GM23338 (cell line): ENCODE results near the gene DNAJC11. TPM values are rescaled to one million over a fixed set of nuclear protein-coding genes. Genes with fewer than 3 reads are reported as not detected.

Experiments used
- ATAC-seq: fragments of 200-7000 bp; cut with Tn5 transposase; 3 replicates; pipeline ENCODE4 v1.9.1; 2020
- DNase-seq: peaks from one replicate; pipeline ENCODE4 v3.0.0-alpha.2; 2015; ENCODE audit warnings: low spot score
- H2AFZ ChIP-seq: fragments of 200-600 bp; sonication (generic); 2 replicates; pipeline ENCODE4 v1.8.0; 2016; ENCODE audit warnings: antibody characterized with exemption, mild to moderate bottlenecking, moderate library complexity
- H3F3A ChIP-seq: fragments of 200-600 bp; sonication (generic); replicated peaks from 2 replicates; pipeline ENCODE4 v1.8.0; 2017; ENCODE audit warnings: antibody characterized with exemption, mixed run types, low read depth
- H3K27ac ChIP-seq: fragments of 200-600 bp; sonication (generic); 2 replicates; pipeline ENCODE4 v1.6.1; 2016; ENCODE audit warnings: low read depth
- H3K27me3 ChIP-seq: fragments of 200-600 bp; sonication (generic); 2 replicates; pipeline ENCODE4 v1.8.0; 2016; ENCODE audit warnings: mild to moderate bottlenecking, mixed run types, moderate library complexity; ENCODE audit not compliant: insufficient read depth
- H3K36me3 ChIP-seq: fragments of 200-600 bp; sonication (generic); 2 replicates; pipeline ENCODE4 v1.8.0; 2016; ENCODE audit warnings: mild to moderate bottlenecking; ENCODE audit not compliant: insufficient read depth
- H3K4me1 ChIP-seq: fragments of 200-600 bp; sonication (generic); 2 replicates; pipeline ENCODE4 v1.8.0; 2016; ENCODE audit warnings: mild to moderate bottlenecking, moderate library complexity; ENCODE audit not compliant: insufficient read depth
- H3K4me2 ChIP-seq: fragments of 200-600 bp; sonication (generic); 2 replicates; pipeline ENCODE4 v1.7.1; 2017; ENCODE audit warnings: mixed run types
- H3K4me3 ChIP-seq: fragments of 200-600 bp; sonication (generic); 2 replicates; pipeline ENCODE4 v1.6.1; 2016; ENCODE audit warnings: mixed run types
- H3K79me2 ChIP-seq: fragments of 200-600 bp; sonication (generic); replicated peaks from 2 replicates; pipeline ENCODE4 v1.8.0; 2017; ENCODE audit warnings: mild to moderate bottlenecking; ENCODE audit not compliant: insufficient read depth
- H3K9me2 ChIP-seq: fragments of 200-600 bp; sonication (generic); 2 replicates; pipeline ENCODE4 v1.8.0; 2017; ENCODE audit not compliant: insufficient read depth
- H4K20me1 ChIP-seq: fragments of 200-600 bp; sonication (generic); replicated peaks from 2 replicates; pipeline ENCODE4 v1.8.0; 2017; ENCODE audit warnings: mild to moderate bottlenecking; ENCODE audit not compliant: insufficient read depth
- H3K27ac Mint-ChIP-seq: 2 replicates; pipeline ENCODE4 v1.8.0; 2020; ENCODE audit warnings: inconsistent platforms, mild to moderate bottlenecking, moderate library complexity, mixed read lengths
- H3K27me3 Mint-ChIP-seq: 3 replicates; pipeline ENCODE4 v1.8.0; 2022; ENCODE audit warnings: low read depth, mild to moderate bottlenecking, moderate library complexity, mixed read lengths, inconsistent platforms; ENCODE audit not compliant: insufficient read depth, poor library complexity
- H3K36me3 Mint-ChIP-seq: 3 replicates; pipeline ENCODE4 v1.8.0; 2021; ENCODE audit warnings: low read depth, mild to moderate bottlenecking, inconsistent platforms, moderate library complexity, mixed read lengths
- H3K4me1 Mint-ChIP-seq: 3 replicates; pipeline ENCODE4 v1.8.0; 2020; ENCODE audit warnings: mild to moderate bottlenecking, inconsistent platforms, mixed read lengths
- H3K4me3 Mint-ChIP-seq: 3 replicates; pipeline ENCODE4 v1.8.0; 2021; ENCODE audit warnings: moderate library complexity, mild to moderate bottlenecking, inconsistent platforms, mixed read lengths
- H3K9me3 Mint-ChIP-seq: 3 replicates; pipeline ENCODE4 v1.8.0; 2020; ENCODE audit warnings: moderate library complexity, mild to moderate bottlenecking, inconsistent platforms, mixed read lengths
- CREB1 ChIP-seq: fragments of 250-450 bp; sonication (Bioruptor Pico); IDR thresholded peaks from 2 replicates; pipeline ENCODE4 v1.5.0; 2020; ENCODE audit warnings: low read depth, mild to moderate bottlenecking, moderate library complexity
- CTCF ChIP-seq, 2 experiments: fragments of 200-600 bp in 1 of 2; sonication (generic) in 1 of 2; conservative IDR thresholded peaks; 2 replicates each; pipeline versions ENCODE4 v1.5.1 to v1.6.1; 2016 to 2017; ENCODE audit warnings: antibody characterized with exemption in 2 of 2, low read depth in 2 of 2, mild to moderate bottlenecking in 2 of 2, moderate library complexity in 1 of 2
- ETS1 ChIP-seq: IDR thresholded peaks from 2 replicates; pipeline ENCODE4 v1.6.1; 2016; ENCODE audit warnings: antibody characterized with exemption
- EZH2 ChIP-seq: fragments of 200-600 bp; sonication (generic); IDR thresholded peaks from one replicate; pipeline ENCODE4 v1.8.0; 2017; ENCODE audit warnings: antibody characterized with exemption, mild to moderate bottlenecking, low read depth; ENCODE audit not compliant: unreplicated experiment
- JUNB ChIP-seq: IDR thresholded peaks from one replicate; pipeline ENCODE4 v1.6.1; 2016; ENCODE audit warnings: antibody characterized with exemption; ENCODE audit not compliant: unreplicated experiment
- NANOG ChIP-seq: IDR thresholded peaks from 2 replicates; pipeline ENCODE4 v1.6.1; 2016; ENCODE audit warnings: antibody characterized with exemption, borderline replicate concordance
- REST ChIP-seq: IDR thresholded peaks from one replicate; pipeline ENCODE4 v1.6.1; 2018; ENCODE audit warnings: antibody characterized with exemption; ENCODE audit not compliant: unreplicated experiment
- STAT1 ChIP-seq: IDR thresholded peaks from one replicate; pipeline ENCODE4 v1.6.1; 2016; ENCODE audit warnings: antibody characterized with exemption; ENCODE audit not compliant: unreplicated experiment
- polyA plus RNA-seq: library from polyadenylated mRNA; unstranded; fragments of >200 nt; fragmentation: Nextera tagmentation; extraction: Ambion mirVana; gene quantifications from 2 replicates; pipeline ENCODE4 v1.2.1, GENCODE V29; 2016
- total RNA-seq: library from RNA; depleted of rRNA; stranded (reverse); fragments of >200 nt; shearing (Covaris generic); gene quantifications from 2 replicates; pipeline ENCODE4 v1.2.3, GENCODE V29; 2014

DNAJC11 gene
- total and polyA plus RNA-seq, 2 experiments from 2014 or later: 48.4 to 67.2 TPM

GRCh38 chr1:6599141-6599975 lies 102.3 kb downstream of the DNAJC11 start (continued):
- TF ChIP-seq CTCF (conservative IDR thresholded peaks at IDR 0.05; ENCODE audit: low read depth in 2 of 2): no peak
- TF ChIP-seq CREB1 (CRISPR knock-in tag): no peak
- TF ChIP-seq JUNB: no peak

- Histone ChIP-seq H3K9me2 (no peaks in the 10 kb centered on the region), H3F3A (no peaks in the 10 kb centered on the region; the same call in 1 of the 2 replicates), H4K20me1 (peaks cover 48% of the 10 kb centered on the region), H3K4me1 (peaks cover 9% of the 10 kb centered on the region), H3K4me3 (no peak overlapping the region), H3K36me3 (peaks cover 9% of the 10 kb centered on the region), H3K4me2 (no peak overlapping the region), H3K79me2 (peaks cover 57% of the 10 kb centered on the region), H3K27me3 (peaks cover 5% of the 10 kb centered on the region; the same call in 1 of the 2 replicates), H2AFZ (no peak overlapping the region), H3K27ac (no peak overlapping the region)
- Mint-ChIP-seq H3K27ac (no peak overlapping the region), H3K4me1 (peaks cover 11% of the 10 kb centered on the region; the same call in 2 of the 3 replicates), H3K27me3 (peaks cover 11% of the 10 kb centered on the region), H3K9me3 (no peaks in the 10 kb centered on the region), H3K4me3 (no peak overlapping the region), H3K36me3 (peaks cover 70% of the 10 kb centered on the region)
- ATAC-seq (no peak), DNase-seq (no peak)
- no peak for TF ChIP-seq EZH2
- TF ChIP-seq STAT1: no peak
- TF ChIP-seq CTCF (conservative IDR thresholded peaks at IDR 0.05; ENCODE audit: low read depth in 2 of 2): no peak
- no peak for TF ChIP-seq REST
- no peak for TF ChIP-seq ETS1
- TF ChIP-seq NANOG: no peak
- no peak for TF ChIP-seq JUNB
These were observed 103.9 kb downstream of the DNAJC11 start for GRCh38 chr1:6597777-6598131.
